Measurements from ENCODE around the gene KIF21B.
A peak's percentile ranks its signal among the peaks of the same experiment; 100 is the strongest.

The KIF21B gene

GRCh38 chr1:201019321-201019977 lies 4.1 kb downstream of the KIF21B start:
- peak; percentile 89 to 92 for DNase-seq

- no peak for DNase-seq
These were observed 5.7 kb downstream of the KIF21B start for GRCh38 chr1:201017828-201018163.

GRCh38 chr1:201016943-201017827 lies 6.3 kb downstream of the KIF21B start:
- DNase-seq, result no peak

- peak in 1 of 2 experiments; percentile 12 for DNase-seq
These were observed 7.3 kb downstream of the KIF21B start for GRCh38 chr1:201016211-201016651.

- DNase-seq, result peak in 1 of 2 experiments; percentile 15
These were observed 7.9 kb downstream of the KIF21B start for GRCh38 chr1:201015551-201016091.

GRCh38 chr1:201014816-201015200 lies 8.7 kb downstream of the KIF21B start:
- DNase-seq, result no peak

- no peak for DNase-seq
These were observed 9.3 kb downstream of the KIF21B start for GRCh38 chr1:201013991-201014815.

GRCh38 chr1:201013031-201013485 lies 10.5 kb downstream of the KIF21B start:
- DNase-seq, result peak in 1 of 2 experiments; percentile 14

- DNase-seq, result no peak
These were observed 11.9 kb downstream of the KIF21B start for GRCh38 chr1:201011616-201012015.

GRCh38 chr1:201009962-201010645 lies 13.4 kb downstream of the KIF21B start:
- no peak for DNase-seq

GRCh38 chr1:201008666-201009360 lies 14.7 kb downstream of the KIF21B start:
- no peak for DNase-seq

GRCh38 chr1:201007481-201007880 lies 16.0 kb downstream of the KIF21B start:
- DNase-seq, result no peak

GRCh38 chr1:201006450-201006849 lies 17.1 kb downstream of the KIF21B start:
- no peak for DNase-seq

- no peak for DNase-seq
These were observed 18.8 kb downstream of the KIF21B start for GRCh38 chr1:201004732-201005131.

- no peak for DNase-seq
These were observed 19.4 kb downstream of the KIF21B start for GRCh38 chr1:201004154-201004553.

GRCh38 chr1:201002510-201002909 lies 21.0 kb downstream of the KIF21B start:
- peak in 1 of 2 experiments; percentile 32 for DNase-seq

GRCh38 chr1:201001962-201002361 lies 21.6 kb downstream of the KIF21B start:
- no peak for DNase-seq

- DNase-seq, result no peak
These were observed 23.1 kb downstream of the KIF21B start for GRCh38 chr1:201000391-201000790.

GRCh38 chr1:200999667-201000066 lies 23.8 kb downstream of the KIF21B start:
- no peak for DNase-seq

- no peak for DNase-seq
These were observed 25.2 kb downstream of the KIF21B start for GRCh38 chr1:200998323-200998722.

- no peak for DNase-seq
These were observed 31.0 kb downstream of the KIF21B start for GRCh38 chr1:200992382-200993048.
